ENCODE data around the gene PLA2G2D. TPM values are rescaled to one million over a fixed set of nuclear protein-coding genes. Genes with fewer than 3 reads are reported as not detected.

PLA2G2D gene
- total RNA-seq, 1 donor from 2014 or later: not detected

GRCh38 chr1:20090119-20090518 is 29.2 kb downstream of the PLA2G2D start:
- intact Hi-C loops (cut with micrococcal nuclease): no loop called here

GRCh38 chr1:20089328-20090077 is 29.8 kb downstream of the PLA2G2D start:
- intact Hi-C loops (cut with micrococcal nuclease): no loop called here

DNA sequence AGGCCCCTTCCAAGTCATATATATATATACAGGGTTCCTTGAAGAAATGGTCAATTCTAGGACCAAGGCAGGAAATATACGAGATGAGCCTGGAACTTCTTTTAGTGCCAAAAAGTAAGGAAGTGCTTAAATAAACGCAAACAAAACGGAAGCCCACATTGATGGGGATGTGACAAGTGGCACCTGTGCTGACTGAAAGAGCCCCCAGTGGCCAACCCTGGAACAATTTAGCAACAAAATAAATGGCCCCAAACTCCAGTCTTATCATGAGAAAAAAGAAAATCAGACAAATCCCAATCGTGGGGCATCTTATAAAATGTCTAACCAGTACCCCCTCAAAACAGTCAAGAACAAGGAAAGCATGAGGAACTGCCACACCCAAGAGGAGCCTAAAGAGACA is 31.7 kb downstream of the PLA2G2D start:
- intact Hi-C loops (cut with micrococcal nuclease): no loop called here

DNA sequence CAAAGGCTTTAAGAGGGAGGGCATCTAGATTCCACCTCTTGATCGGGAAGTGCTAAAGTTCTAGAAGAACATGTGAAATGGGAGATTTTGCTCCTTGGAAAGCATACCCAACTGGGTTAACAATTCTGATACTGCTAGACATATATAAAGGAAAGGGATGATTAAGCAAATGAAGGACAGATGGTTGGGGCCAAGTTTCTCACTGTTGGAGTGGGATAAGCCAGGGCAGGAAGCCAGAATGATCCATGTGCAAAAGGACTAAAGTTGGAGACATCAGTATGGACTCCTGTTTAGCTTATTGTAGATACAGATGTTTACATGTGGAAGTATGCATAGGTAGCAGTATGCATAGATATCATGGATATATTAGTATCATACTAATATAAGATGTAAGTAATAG is 32.5 kb downstream of the PLA2G2D start:
- intact Hi-C loops (cut with micrococcal nuclease): no loop called here

DNA sequence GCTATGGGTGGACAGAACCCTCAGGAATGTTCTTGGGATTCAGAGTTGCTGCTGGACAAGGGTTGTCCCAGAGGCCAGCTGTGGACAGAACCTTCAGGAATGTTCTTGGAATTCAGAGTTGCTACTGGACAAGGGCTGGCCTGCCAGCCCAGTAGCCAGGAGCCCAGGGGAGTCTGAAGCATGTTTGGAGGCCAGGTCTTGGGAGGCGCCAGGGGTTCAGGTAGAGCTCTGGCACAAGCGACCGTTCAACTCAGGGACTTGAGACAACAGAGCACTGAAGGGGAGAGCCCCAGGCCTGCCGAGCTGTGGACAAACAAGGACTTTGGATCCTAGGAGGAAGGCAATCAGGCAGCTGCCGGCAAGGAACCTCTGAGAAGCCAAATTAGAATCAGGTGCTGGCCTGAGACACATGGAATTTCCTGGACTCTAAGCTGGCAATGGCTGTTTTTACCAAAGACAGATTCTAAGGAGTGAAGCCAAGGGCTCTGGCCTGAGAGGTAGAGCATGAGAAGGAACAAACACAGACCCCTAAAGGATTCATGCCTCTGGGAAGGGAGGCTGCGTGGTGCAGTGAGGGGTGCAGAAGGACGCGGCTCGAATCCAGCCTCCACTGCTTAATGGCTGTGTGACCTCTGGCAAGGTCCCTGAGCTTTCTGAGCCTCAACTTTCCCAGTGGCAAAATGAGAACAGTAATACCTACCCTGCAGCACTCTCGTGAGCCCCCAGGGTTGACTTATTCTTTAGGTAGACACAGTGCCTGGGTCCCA is 36.0 kb downstream of the PLA2G2D start:
- intact Hi-C loops (cut with micrococcal nuclease): no loop called here

GRCh38 chr1:20082772-20083171 is 36.6 kb downstream of the PLA2G2D start:
- intact Hi-C loops (cut with micrococcal nuclease): no loop called here

DNA sequence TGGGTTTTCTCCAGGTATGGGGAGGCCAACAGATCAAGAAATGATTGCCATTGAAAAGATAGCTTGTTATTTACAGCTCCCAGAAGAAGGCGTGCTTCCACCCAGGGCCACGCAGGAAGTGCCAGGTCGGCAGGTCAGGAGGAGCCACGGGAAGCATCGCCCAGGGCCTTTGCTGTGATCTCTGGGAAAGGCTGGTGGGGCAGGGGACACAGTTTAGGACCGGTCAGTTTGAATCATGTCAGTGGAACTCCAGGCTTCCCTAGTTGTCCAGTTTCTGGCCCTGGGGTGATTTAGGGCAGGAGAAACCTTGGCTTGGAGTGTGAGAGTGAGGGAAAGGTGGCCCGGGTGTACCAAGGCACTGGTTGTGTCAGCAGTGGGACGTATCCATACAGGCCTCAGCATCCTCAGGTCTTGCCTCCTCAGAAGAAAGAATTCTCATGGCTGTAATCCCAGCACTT is 38.0 kb downstream of the PLA2G2D start:
- intact Hi-C loops (cut with micrococcal nuclease): no loop called here

DNA sequence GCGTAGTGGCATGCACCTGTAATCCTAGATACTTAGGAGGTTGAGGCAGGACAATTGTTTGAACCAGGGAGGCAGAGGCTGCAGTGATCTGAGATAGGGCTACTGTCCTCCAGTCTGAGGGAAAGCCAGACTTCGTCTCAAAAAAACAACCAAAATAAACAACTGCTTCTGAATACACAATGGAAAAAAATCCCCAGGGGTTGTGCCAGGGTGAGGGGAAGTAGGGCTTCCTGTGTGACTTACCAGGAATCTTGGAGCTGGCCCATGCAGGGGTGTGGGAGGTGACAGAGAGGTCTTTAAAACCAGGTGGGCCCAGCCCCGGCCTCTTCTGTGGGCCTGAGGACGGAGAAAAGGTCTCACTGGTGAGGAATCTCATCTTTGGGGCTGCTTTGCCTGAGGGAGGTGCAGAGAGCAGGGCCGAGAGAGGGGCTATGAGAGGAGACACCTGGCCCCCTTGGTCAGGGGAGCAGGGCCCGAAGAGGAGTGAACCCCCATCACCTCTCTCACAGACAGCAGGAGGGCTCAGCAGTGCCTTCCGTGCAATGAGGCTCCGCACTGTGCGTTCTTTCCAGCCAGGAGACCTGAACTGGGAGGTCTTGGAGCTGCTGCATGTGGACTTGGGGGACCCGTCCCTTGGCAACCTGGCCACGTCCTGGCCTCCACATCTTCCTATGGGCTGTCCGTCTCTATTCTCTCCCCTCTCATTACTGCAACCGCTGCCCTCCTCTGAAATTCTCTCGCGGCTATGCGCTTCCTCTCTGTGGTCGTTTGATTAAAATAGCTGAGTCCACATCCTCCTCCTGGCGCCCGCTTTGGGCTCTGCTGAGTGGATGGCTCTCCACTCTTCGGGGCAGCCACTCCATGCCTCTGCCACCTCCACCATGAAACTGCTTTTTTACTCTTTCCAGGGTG is 38.6 kb downstream of the PLA2G2D start:
- intact Hi-C loops (cut with micrococcal nuclease): no loop called here

DNA sequence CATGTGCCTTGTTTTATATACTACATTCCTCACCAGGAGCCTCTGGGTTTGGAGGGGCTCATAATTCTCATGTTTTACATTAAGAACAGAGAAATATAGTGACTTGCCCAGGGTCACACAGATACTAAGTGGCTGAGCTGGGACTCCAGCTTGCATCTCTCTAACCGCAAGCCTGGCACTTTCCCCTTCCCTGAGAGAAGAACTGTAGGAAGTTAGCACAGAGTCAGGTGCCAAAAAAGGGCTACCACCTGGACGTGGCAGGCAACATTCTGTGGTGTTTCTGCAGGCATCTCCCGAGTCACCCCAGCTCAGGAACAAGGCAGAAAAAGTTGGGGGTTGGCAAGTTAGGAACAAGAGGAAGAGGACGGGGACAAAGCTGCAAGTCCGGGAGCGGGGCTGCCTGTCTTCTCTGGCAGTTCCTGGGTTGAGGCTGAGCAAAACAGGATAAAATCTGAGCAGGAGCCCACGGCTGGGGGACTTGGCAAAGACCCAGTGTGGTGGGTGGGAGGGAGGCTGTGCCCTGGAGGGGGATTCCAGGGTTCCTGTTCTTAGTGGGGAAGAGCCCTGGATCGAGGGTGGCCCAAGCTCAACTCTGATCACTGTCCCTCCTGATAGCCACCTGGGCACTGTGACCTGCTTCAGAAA is 39.6 kb downstream of the PLA2G2D start:
- intact Hi-C loops (cut with micrococcal nuclease): no loop called here

DNA sequence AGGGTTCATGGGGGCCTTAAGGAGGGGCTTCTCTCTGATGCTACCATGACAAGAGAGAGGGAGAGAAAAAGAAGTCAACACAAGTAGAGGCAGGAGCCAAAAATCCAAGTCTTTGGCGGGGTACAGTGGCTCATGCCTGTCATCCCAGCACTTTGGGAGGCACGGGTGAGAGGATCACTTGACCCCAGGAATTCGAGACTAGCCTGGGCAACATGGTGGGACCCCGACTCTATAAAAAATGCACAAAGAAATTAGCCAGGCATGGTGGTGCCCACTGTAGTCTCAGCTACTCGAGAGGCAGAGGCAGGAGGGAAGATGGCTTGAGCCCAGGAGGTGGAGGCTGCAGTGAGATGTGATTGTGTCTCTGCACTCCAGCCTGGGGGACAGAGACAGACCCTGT is 40.6 kb downstream of the PLA2G2D start:
- intact Hi-C loops (cut with micrococcal nuclease): no loop called here

GRCh38 chr1:20078171-20078651 is 41.1 kb downstream of the PLA2G2D start:
- intact Hi-C loops (cut with micrococcal nuclease): no loop called here

DNA sequence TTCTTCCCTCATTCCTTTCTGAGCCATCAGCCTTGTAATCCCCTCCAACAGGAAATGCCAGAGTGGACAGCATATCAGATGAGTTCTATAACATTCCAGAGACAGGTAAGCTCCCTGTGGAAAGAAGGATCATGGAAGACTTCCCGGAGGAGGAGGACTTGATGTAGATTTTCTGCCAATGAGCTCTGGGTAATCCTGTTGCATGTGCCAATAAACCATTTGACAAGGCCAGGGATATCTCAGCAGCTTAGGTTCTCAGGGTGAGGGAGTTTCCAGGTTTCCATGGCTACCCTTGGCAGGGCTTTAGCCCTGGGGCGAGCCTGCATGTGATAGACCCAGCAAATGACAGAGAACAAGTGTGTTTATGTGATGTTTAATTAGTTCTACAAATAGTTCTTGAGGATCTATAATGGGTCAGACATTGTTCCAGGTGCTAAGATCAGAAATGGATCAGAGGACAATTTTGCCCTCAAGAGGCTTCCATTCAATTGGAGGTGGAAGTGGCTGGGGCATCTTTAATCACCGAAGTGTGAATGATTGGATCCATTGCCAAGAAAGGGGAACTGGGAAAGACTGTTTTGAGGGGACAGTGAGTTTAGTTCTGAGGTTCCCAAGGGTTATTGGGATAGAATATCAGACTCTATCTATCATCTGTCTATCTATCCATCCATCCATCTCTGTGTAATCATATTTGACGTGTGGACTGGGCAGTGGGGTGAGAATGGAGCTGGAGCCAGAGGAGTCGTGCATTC is 42.5 kb downstream of the PLA2G2D start:
- intact Hi-C loops (cut with micrococcal nuclease): no loop called here

DNA sequence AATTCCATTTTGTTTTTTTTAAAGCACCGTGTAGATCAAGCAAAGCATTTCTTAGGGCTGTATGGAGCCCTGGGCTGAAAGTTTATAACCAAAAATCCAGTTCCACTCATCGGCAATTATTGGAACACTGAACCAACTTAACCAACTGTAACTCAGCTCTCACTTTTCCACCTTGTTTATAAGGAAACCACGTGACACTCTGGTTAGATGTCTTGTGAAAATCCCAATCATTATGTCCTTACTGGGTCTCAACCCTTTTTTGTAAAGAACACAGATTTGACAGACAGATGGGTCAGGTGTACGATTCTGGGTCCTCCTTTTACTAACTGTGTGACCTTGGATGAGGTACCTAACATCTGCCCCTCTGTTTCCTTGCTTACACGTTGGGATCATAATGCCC is 43.1 kb downstream of the PLA2G2D start:
- intact Hi-C loops (cut with micrococcal nuclease): no loop called here

GRCh38 chr1:20075345-20075744 is 44.0 kb downstream of the PLA2G2D start:
- intact Hi-C loops (cut with micrococcal nuclease): no loop called here

GRCh38 chr1:20074725-20075171 is 44.6 kb downstream of the PLA2G2D start:
- intact Hi-C loops (cut with micrococcal nuclease): no loop called here

GRCh38 chr1:20074055-20074724 is 45.1 kb downstream of the PLA2G2D start:
- intact Hi-C loops (cut with micrococcal nuclease): no loop called here

GRCh38 chr1:20073256-20073655 is 46.1 kb downstream of the PLA2G2D start:
- intact Hi-C loops (cut with micrococcal nuclease): no loop called here

GRCh38 chr1:20072771-20073170 is 46.6 kb downstream of the PLA2G2D start:
- intact Hi-C loops (cut with micrococcal nuclease): no loop called here

- intact Hi-C loops (cut with micrococcal nuclease): no loop called here
These were observed 47.9 kb downstream of the PLA2G2D start for GRCh38 chr1:20071416-20071815.

GRCh38 chr1:20070357-20070756 is 49.0 kb downstream of the PLA2G2D start:
- intact Hi-C loops (cut with micrococcal nuclease): no loop called here
